Neural progenitor cell (in vitro differentiated cells): ENCODE measurements around the gene MORN5.

Experiments used
- CTCF ChIP-seq: fragments of 200-600 bp; sonication (generic); IDR thresholded peaks from 2 replicates; pipeline ENCODE4 v1.5.1; 2017; ENCODE audit warnings: antibody characterized with exemption, mild to moderate bottlenecking
- EZH2 ChIP-seq: fragments of 200-600 bp; sonication (generic); IDR thresholded peaks from 2 replicates; pipeline ENCODE4 v1.6.1; 2017; ENCODE audit warnings: antibody characterized with exemption, mild to moderate bottlenecking, moderate library complexity
- EZH2phosphoT487 ChIP-seq: fragments of 200-600 bp; sonication (generic); IDR thresholded peaks from 2 replicates; pipeline ENCODE4 v1.6.1; 2017; ENCODE audit warnings: antibody characterized with exemption

GRCh38 chr9:122202111-122202510 is 42.4 kb downstream of the MORN5 start:
- TF ChIP-seq EZH2phosphoT487 (no peak), CTCF (no peak), EZH2 (no peak)
